ENCODE results near the gene KBTBD6.
"Not testable (repeated sequence)": the region's sequence is repeated elsewhere in the genome, so short reads cannot be mapped to it uniquely, and the experiment has no call there.

KBTBD6 gene

DNA sequence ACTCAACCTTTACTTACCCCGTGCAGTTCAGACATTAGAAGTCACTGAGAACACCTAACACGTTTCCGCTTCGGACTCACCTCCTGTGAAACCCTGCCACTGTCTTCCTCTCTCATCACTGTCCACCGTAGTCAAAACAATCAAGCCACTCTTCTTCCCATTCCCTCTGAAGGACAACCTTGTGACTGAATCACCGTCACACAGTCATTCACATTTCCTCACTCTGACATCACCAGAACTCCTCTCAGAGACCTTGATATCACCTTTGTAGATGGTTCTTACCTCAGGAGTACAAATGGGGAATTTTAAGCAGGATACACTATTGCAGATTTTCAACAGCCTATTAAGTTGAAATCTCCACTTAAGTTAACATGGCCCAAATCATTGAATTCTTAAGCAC, 1.3 kb upstream of the KBTBD6 start:
- DNase-seq, result peak; percentile 1

DNA sequence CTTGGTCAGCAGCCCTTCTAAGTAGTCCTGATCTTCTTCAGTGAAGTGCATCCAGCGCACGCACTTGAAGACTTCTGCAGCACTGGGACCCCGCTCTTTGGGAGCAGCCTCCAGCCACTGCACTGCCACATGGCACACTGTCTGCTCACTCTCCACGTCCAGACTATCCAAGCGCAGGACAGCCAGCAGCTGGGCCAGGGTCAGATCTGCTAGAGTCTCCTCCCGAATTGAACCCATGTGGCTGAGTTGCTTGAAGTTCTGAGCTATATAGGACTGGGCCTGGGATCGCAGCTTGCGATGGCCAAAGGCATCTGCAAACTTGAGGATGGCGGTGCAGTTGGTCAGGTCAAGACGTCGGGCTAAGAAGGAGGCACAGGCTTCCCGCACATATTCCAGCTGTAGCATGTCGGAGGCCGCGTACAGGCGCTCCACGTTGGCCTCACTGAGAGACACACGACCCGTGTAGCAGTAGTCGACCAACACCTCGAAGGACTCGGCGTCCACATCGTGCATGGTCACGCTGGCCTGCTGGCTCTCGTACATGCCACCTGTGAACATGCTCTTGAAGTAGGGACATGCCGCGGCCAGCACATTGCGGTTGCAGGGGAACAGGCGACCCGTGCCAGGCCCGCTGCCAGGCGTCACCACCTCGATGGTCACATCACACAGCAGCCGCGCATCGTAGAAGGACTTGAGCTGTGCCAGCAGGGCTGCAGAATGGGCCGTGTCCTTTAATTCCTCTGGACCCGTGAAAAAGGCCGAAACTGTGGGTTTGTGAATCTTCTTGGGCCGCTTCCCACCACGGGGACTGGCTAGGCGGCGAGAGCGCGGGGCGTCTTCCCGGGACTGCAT, 716 bp downstream of the KBTBD6 start:
- DNase-seq, result not testable (repeated sequence)

- not testable (repeated sequence) for DNase-seq
These were observed 1.4 kb downstream of the KBTBD6 start for GRCh38 chr13:41131189-41131588.

DNA sequence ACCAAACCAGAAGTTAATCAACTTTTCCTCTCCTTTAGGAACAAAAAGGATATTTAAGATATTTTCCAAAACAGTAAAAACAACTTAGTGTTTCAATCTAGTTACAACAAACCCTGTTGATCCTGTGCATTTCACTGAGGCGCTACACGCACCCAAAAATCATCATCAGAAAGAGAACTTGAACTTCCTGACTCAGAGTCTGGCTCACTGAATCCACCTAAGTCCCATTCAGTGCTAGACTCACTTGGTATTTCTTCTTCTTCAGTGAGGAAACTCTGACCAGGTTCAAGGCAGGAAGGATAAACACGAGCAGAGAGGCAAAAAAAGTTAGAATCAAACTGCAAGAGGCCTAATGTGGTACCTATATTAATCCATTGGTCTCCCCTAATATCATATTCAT, 2.2 kb downstream of the KBTBD6 start:
- DNase-seq, result no peak

DNA sequence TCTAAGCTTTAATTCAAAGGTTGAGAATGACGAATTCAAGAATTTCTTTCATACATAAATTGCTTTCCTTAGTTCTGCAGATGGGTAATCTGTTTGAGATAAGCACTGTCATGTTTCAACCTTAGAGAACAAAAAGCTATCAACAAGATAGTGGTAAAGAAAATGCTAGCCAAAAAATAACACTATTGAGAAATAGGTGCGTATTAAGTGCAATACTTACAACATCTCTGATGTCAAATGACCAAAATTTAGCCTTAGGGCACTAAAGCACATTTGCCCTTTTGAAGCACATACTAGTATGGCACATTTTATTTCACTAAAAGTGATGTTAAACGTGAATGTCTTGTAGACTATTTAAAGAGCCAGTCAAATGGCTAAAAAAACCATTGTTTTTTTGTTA, 4.9 kb downstream of the KBTBD6 start:
- no peak for DNase-seq

DNA sequence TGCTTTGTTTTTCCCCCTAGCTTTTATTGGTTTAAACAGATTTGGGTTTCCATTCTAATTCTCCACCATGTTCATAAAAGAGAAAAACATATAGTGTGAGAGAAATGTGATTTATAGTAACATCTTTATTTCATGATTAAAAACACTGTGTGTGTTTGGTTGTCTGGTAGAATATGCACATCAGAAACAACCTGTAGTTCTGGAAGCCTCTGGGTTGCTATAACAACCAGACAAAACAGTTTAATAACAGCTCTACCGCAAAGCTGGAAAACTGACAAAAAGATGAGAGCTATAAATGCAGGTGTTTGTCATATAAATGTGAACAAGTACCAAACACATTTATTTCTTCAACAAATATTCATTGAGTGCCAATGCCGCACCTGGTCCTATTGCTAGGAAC, 9.8 kb downstream of the KBTBD6 start:
- no peak for DNase-seq

DNA sequence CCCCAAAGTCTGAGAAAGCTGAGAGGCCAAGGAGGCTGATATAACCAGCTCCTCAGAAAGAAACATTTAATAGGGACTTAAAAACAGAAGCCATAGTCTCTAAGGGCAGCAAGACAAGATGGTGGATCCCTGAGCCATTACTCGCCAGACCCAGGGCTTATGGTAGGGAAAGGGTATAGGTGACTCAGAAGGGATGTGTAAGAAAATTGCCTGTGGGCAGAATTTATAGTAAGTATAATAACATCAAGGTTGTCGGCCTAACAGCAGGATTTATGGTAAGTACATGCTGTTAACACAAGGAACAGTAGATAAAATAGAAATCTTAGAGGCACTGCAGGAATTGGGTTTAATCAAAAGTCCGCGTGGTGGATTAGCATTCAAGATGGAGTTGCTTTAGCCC, 14.7 kb downstream of the KBTBD6 start:
- no peak for DNase-seq

GRCh38 chr13:41111454-41111853, 21.1 kb downstream of the KBTBD6 start:
- DNase-seq, result no peak

GRCh38 chr13:41107584-41108014, 25.0 kb downstream of the KBTBD6 start:
- DNase-seq, result no peak

DNA sequence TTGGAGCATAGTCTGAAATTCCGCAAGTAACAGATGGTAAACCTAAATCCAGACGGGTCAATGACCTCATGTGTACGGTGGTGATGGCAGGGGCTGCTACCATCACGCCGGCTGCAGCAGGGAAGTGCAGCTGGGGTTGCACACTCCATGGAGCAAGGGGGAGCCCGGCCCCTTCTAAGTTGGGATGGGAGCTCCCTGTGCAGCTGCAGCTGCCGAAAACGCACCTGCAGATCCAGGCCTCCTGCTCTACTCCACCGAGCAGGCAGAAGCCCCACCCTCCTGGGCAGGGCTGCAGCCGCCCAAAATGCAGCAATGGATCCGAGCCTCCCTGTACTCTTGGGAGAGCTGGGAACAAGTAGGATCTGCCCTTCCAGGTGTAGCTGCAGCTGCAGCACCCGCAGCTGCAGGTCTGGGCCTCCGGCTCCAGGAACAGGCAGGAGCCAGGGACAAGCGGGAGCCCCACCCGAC, 25.5 kb downstream of the KBTBD6 start:
- DNase-seq, result no peak

DNA sequence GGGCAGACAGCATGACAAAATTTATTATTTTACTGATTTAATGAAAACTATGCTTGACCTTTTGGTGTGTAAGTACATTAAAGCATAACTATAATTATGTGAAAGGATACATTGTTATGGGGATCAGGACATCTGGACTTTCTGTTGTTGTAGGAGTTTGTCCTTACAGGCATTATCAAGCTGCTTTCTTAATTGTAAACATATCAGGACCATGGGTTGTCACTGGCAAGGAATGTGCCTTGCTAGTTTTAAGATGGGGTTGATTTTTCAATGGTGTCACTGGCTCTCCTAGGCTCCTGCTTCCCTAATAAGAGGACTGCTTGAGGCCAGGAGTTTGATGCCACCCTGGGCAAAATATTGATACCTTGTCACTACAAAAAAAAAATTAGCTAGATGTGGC, 32.6 kb downstream of the KBTBD6 start:
- no peak for DNase-seq

- no peak for DNase-seq
These were observed 33.8 kb downstream of the KBTBD6 start for GRCh38 chr13:41098761-41099160.

GRCh38 chr13:41095681-41096080, 36.9 kb downstream of the KBTBD6 start:
- DNase-seq, result not testable (repeated sequence)

DNA sequence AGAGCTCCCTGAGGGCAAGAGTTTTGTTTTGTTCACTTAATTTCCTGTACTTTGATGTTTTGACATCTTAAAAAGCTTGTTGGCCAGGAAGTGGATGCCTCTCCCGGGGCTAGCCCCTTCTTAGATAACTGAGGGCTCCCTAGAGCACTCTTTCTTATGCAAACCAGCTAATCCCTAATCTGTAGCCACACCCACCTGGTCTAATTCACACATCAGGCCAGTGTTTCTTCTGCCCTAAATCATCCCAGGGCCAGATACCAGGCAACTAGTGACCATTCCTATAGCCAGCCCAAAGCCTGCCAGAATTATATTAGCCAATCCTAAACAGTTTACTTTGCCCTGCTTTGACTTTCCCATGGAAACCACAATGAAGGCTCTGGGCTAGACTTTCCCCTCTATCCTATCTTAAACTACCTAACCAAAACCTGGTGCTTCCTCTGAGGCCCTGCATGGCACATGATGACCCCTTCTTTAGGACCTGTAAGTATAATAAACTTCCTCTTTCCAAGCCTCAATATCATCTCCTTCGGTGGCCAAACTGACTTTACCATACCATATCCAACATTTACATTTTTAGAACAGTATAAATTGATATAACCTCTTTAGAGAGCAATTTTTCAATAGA, 46.5 kb downstream of the KBTBD6 start:
- DNase-seq, result no peak

GRCh38 chr13:41079725-41080124, 52.9 kb downstream of the KBTBD6 start:
- DNase-seq, result no peak
